Hepatocyte (in vitro differentiated cells): Measurements from ENCODE around the gene POP5. TPM values are rescaled to one million over a fixed set of nuclear protein-coding genes. Genes with fewer than 3 reads are reported as not detected.

Source experiments
- DNase-seq: peaks from one replicate; pipeline ENCODE4 v3.0.0-alpha.2; 2016; ENCODE audit warnings: low spot score
- H2AFZ ChIP-seq: fragments of 200-600 bp; sonication (generic); 2 replicates; pipeline ENCODE4 v1.6.0; 2016; ENCODE audit warnings: antibody characterized with exemption, mild to moderate bottlenecking
- H3K27ac ChIP-seq: fragments of 200-600 bp; sonication (generic); 2 replicates; pipeline ENCODE4 v1.5.1; 2016; ENCODE audit warnings: mild to moderate bottlenecking
- H3K27me3 ChIP-seq: fragments of 200-600 bp; sonication (generic); 2 replicates; pipeline ENCODE4 v1.6.1; 2016
- H3K36me3 ChIP-seq: fragments of 200-600 bp; sonication (generic); replicated peaks from 2 replicates; pipeline ENCODE4 v1.5.1; 2016; ENCODE audit warnings: low read depth; ENCODE audit not compliant: insufficient read depth
- H3K4me1 ChIP-seq: fragments of 200-600 bp; sonication (generic); 2 replicates; pipeline ENCODE4 v1.5.1; 2016; ENCODE audit warnings: mild to moderate bottlenecking, moderate library complexity; ENCODE audit not compliant: insufficient read depth
- H3K4me2 ChIP-seq: fragments of 200-600 bp; sonication (generic); 2 replicates; pipeline ENCODE4 v1.6.0; 2016
- H3K4me3 ChIP-seq: fragments of 200-600 bp; sonication (generic); 2 replicates; pipeline ENCODE4 v1.5.1; 2016; ENCODE audit warnings: mild to moderate bottlenecking
- H3K79me2 ChIP-seq: fragments of 200-600 bp; sonication (generic); 2 replicates; pipeline ENCODE4 v1.6.0; 2017; ENCODE audit warnings: mild to moderate bottlenecking
- H3K9me2 ChIP-seq: fragments of 200-600 bp; sonication (generic); replicated peaks from 2 replicates; pipeline ENCODE4 v1.6.0; 2017; ENCODE audit warnings: mild to moderate bottlenecking; ENCODE audit not compliant: insufficient read depth
- H3K9me3 ChIP-seq: fragments of 200-600 bp; sonication (generic); 2 replicates; pipeline ENCODE4 v1.5.1; 2016; ENCODE audit warnings: low read depth, mild to moderate bottlenecking
- H4K20me1 ChIP-seq: fragments of 200-600 bp; sonication (generic); 2 replicates; pipeline ENCODE4 v1.6.0; 2016; ENCODE audit warnings: mild to moderate bottlenecking; ENCODE audit not compliant: insufficient read depth, poor library complexity, severe bottlenecking
- EZH2 ChIP-seq: fragments of 200-600 bp; sonication (generic); IDR thresholded peaks from 2 replicates; pipeline ENCODE4 v1.6.1; 2016; ENCODE audit warnings: antibody characterized with exemption, mild to moderate bottlenecking, borderline replicate concordance
- EZH2phosphoT487 ChIP-seq: fragments of 200-600 bp; sonication (generic); IDR thresholded peaks from one replicate; pipeline ENCODE4 v1.6.1; 2018; ENCODE audit warnings: antibody characterized with exemption, mild to moderate bottlenecking, low read depth, moderate library complexity; ENCODE audit not compliant: unreplicated experiment, severe bottlenecking
- WGBS: methylation state at CpG from one replicate; pipeline ENCODE4 v1.1.6; 2016; ENCODE audit warnings: low lambda C conversion rate; ENCODE audit errors: missing lambda C conversion rate; 5-methylcytosine and 5-hydroxymethylcytosine counted together
- polyA plus RNA-seq: library from polyadenylated mRNA; unstranded; fragments of >200 nt; fragmentation: Nextera tagmentation; extraction: Ambion mirVana; gene quantifications from 2 replicates; pipeline ENCODE4 v1.2.1, GENCODE V29; 2016
- total RNA-seq: library from RNA; depleted of rRNA; stranded (reverse); fragments of >200 nt; gene quantifications from 2 replicates; pipeline ENCODE4 v1.2.3, GENCODE V29; 2014
- TF ChIP-seq, protein P1 (sequence below): fragments of 200-600 bp; sonication (generic); IDR thresholded peaks from 2 replicates; pipeline ENCODE4 v1.5.1; 2016; ENCODE audit warnings: antibody characterized with exemption, mild to moderate bottlenecking; ENCODE audit not compliant: poor library complexity

Gene POP5
- total and polyA plus RNA-seq, 2 experiments from 2014 or later: 29.3 to 51.1 TPM

DNA sequence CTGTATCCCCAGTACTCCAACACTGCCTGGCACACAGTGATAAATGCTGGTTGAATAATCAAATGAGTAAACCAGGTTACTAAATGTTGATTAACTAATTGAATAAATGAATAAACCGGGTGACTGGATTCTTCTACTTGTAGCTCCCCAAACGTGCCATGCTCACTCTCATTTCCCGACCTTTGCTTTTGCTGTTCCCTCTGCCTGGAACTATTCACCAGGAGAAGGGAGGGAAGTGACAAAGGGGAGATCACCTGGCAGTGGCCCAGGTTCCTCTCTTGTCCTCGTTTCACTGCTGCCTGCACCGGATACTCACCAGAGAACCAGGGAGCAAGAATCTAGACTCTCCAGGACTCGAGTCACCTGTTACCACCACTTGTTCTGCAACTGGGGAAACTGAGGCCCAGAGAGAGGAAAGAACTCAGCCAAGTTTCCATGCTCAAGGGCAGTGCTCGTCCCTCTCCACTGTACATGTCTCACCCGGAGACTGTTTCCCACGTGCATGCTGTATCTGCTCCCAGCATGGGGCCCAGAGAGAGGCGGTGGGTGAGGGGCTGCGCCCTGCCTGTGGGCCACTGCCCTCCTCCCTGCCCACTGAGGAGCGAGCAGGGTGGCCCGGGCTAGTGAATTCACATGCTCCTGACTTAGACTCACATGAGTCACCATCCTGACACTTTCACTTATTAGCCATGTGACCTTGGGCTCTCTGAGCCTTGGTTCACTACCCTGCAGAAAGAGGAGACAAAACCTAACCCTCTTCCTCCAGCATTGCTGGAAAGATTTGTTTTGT is 17.7 kb upstream of the POP5 start:
- H3K4me3 ChIP-seq: no peak overlapping the region
- H3K27ac ChIP-seq: no peak overlapping the region
- no peaks in the 10 kb centered on the region for H3K9me2 ChIP-seq
- H3K79me2 ChIP-seq: no peaks in the 10 kb centered on the region
- no peaks in the 10 kb centered on the region for H4K20me1 ChIP-seq
- H3K27me3 ChIP-seq: no peaks in the 10 kb centered on the region
- H2AFZ ChIP-seq: no peak overlapping the region
- TF ChIP-seq, protein P1, sequence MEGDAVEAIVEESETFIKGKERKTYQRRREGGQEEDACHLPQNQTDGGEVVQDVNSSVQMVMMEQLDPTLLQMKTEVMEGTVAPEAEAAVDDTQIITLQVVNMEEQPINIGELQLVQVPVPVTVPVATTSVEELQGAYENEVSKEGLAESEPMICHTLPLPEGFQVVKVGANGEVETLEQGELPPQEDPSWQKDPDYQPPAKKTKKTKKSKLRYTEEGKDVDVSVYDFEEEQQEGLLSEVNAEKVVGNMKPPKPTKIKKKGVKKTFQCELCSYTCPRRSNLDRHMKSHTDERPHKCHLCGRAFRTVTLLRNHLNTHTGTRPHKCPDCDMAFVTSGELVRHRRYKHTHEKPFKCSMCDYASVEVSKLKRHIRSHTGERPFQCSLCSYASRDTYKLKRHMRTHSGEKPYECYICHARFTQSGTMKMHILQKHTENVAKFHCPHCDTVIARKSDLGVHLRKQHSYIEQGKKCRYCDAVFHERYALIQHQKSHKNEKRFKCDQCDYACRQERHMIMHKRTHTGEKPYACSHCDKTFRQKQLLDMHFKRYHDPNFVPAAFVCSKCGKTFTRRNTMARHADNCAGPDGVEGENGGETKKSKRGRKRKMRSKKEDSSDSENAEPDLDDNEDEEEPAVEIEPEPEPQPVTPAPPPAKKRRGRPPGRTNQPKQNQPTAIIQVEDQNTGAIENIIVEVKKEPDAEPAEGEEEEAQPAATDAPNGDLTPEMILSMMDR: no peak
- TF ChIP-seq EZH2phosphoT487 (no peak), EZH2 (no peak)
- H3K4me2 ChIP-seq: no peak overlapping the region
- no peaks in the 10 kb centered on the region for H3K36me3 ChIP-seq
- peak; percentile 61 for DNase-seq
- 73% methylated on average over 13 of the region's 13 CpGs for WGBS
- H3K9me3 ChIP-seq: no peaks in the 10 kb centered on the region
- H3K4me1 ChIP-seq: no peaks in the 10 kb centered on the region

DNA sequence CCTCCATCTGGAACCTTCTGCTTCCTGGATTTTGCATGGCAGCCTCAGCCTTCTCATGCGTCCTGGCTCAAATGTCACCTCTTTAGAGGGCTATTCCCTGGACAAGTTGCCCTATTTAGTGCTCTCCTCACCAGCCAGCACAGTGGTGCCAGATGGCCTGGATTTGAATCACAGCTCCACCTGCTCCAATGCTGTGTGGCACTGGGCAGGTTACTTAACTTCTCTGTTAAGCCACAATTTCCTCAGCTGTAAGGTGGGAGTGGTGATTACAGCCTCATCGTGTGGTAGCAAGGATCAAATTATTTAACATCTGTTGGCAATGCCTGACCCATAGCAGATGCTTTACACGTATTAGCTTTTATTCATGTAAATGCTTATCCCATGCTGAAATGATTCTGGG is 16.7 kb upstream of the POP5 start:
- Histone ChIP-seq H3K27ac (no peak overlapping the region), H3K9me2 (no peaks in the 10 kb centered on the region), H4K20me1 (no peaks in the 10 kb centered on the region), H3K79me2 (no peaks in the 10 kb centered on the region), H3K4me1 (no peaks in the 10 kb centered on the region), H3K36me3 (no peaks in the 10 kb centered on the region), H3K4me2 (no peak overlapping the region), H3K27me3 (no peaks in the 10 kb centered on the region), H3K9me3 (no peaks in the 10 kb centered on the region), H3K4me3 (no peak overlapping the region), H2AFZ (no peak overlapping the region)
- DNase-seq: no peak
- WGBS: 83% methylated on average over 3 of the region's 3 CpGs
- TF ChIP-seq, protein P1: no peak
- TF ChIP-seq EZH2phosphoT487 (no peak), EZH2 (no peak)

DNA sequence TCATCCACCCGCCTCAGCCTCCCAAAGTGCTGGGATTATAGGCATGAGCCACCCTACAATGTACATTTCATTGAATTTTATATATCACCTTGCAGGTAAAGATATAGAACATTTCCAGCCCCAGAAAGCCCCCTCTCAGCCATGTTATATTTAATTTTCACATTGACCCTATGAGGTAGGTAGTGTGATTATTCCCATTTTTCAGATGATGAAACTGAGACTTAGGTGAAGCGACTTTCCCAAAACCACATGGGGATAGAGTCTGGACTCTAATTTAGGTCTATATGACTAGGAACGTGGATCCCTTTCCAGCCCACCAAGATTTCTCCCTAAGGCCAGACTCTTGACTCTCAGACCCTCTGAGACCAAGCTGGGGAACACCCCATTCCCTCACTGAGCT is 15.7 kb upstream of the POP5 start:
- TF ChIP-seq EZH2phosphoT487: no peak
- TF ChIP-seq, protein P1: no peak
- no peak for TF ChIP-seq EZH2
- WGBS: 95% methylated on average over 3 of the region's 3 CpGs
- Histone ChIP-seq H3K9me3 (no peaks in the 10 kb centered on the region), H3K4me3 (no peak overlapping the region), H3K4me1 (no peaks in the 10 kb centered on the region), H3K9me2 (no peaks in the 10 kb centered on the region), H3K27me3 (no peaks in the 10 kb centered on the region), H2AFZ (no peak overlapping the region), H4K20me1 (no peaks in the 10 kb centered on the region), H3K4me2 (no peak overlapping the region), H3K36me3 (no peaks in the 10 kb centered on the region), H3K79me2 (no peaks in the 10 kb centered on the region), H3K27ac (no peak overlapping the region)
- DNase-seq: no peak
